ENCODE measurements around the gene DAB1.

DNA sequence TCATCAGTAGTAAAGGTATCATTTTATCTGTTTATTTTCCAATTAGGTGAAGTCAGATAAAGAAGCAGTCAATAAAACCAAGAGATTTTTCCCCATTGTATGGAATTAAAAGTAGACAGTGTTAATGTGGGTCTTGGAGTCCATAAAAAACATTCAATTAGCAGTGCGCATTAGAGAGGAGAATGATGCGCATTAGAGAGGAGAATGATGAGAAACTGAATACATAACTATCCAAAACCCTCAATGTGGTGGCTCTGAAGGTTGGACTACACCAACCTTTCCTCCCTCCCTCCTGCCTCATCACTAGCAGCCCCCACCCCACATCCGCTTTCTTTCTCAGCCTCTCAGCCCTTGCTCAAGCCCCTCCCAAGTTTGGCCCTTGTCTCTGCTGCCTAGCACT lies 99.5 kb downstream of the DAB1 start:
- no peak for TF ChIP-seq CTCF (IDR thresholded peaks at IDR 0.05; ENCODE audit: control extremely low read depth in 1 of 3, insufficient read depth in 1 of 3, low read depth in 1 of 3, low read length in 3 of 3)
- no peak for TF ChIP-seq SP1 (IDR thresholded peaks at IDR 0.05; ENCODE audit: low read depth, low read length)
- no peak for TF ChIP-seq EZH2 (IDR thresholded peaks at IDR 0.05; ENCODE audit: low read depth, low read length, severe bottlenecking)
- TF ChIP-seq, protein P1, sequence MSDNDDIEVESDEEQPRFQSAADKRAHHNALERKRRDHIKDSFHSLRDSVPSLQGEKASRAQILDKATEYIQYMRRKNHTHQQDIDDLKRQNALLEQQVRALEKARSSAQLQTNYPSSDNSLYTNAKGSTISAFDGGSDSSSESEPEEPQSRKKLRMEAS (IDR thresholded peaks at IDR 0.05), result no peak
- TF ChIP-seq CHD1 (IDR thresholded peaks at IDR 0.05; ENCODE audit: low read depth, low read length), result no peak
- no peak for TF ChIP-seq TBP (IDR thresholded peaks at IDR 0.05; ENCODE audit: low read depth, low read length)
- TF ChIP-seq GABPA (IDR thresholded peaks at IDR 0.05; ENCODE audit: borderline replicate concordance, insufficient read depth, low read length), result no peak
- TF ChIP-seq, protein P2, sequence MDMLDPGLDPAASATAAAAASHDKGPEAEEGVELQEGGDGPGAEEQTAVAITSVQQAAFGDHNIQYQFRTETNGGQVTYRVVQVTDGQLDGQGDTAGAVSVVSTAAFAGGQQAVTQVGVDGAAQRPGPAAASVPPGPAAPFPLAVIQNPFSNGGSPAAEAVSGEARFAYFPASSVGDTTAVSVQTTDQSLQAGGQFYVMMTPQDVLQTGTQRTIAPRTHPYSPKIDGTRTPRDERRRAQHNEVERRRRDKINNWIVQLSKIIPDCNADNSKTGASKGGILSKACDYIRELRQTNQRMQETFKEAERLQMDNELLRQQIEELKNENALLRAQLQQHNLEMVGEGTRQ (IDR thresholded peaks at IDR 0.05; ENCODE audit: low read length), result no peak
- no peak for TF ChIP-seq JUN (IDR thresholded peaks at IDR 0.05; ENCODE audit: low read depth, low read length)
- TF ChIP-seq CEBPB (IDR thresholded peaks at IDR 0.05; ENCODE audit: low read depth, low read length), result no peak
- TF ChIP-seq TEAD4 (IDR thresholded peaks at IDR 0.05; ENCODE audit: low read depth, low read length), result no peak
- no peak for TF ChIP-seq POLR2A (IDR thresholded peaks at IDR 0.05; ENCODE audit: control extremely low read depth in 1 of 2, low read depth in 2 of 2, low read length in 2 of 2)

All from H1 (cell line).